GM21529 (cell line): ENCODE measurements around the gene CCRL2.

Experiments used
- ATAC-seq: cut with Tn5 transposase; IDR thresholded peaks from one replicate; pipeline ENCODE4 v1.9.1; 2021; ENCODE audit not compliant: unreplicated experiment

The CCRL2 gene

DNA sequence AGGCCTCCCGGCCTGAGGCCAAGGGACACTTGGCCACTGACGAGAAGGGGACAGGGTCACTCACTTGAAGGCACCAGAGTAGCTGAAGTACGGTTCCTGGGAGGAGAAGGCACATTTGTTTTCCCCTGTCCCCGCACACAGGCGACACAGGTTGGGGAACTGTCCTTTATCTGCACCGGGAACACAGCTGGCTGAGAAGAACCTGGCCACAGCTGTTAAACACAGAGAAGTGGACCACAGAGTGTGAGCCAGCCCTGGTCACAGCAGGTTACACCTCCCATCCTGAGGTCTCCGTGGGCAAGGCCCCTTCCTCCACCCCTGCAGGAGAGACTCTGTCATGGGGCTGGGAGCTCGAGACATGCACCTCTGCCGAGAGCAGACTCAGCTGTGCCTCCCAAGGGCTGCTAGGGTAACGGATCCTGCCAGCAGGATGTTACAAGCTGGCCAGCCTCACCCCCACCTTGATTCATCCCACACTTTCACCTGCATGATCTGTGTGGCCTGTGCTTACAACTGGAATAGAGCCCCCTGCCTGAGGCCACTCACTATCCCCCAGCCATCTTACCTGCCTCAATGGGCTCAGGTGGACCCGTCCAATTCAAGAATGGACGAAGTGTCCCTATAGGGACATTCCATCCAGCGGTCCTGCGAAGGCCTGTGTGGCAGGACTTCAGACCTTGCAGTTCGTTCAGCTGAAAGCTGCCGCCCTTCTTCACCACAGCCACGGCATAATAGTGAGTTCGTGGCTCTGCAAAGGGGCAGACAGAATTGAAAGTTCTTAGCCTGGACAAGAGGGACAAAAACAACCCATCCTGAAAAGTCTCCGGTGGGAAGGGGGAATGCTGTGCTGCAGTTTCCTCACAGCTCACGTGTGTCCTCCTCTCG, 48.4 kb downstream of the CCRL2 start:
- ATAC-seq: no peak

DNA sequence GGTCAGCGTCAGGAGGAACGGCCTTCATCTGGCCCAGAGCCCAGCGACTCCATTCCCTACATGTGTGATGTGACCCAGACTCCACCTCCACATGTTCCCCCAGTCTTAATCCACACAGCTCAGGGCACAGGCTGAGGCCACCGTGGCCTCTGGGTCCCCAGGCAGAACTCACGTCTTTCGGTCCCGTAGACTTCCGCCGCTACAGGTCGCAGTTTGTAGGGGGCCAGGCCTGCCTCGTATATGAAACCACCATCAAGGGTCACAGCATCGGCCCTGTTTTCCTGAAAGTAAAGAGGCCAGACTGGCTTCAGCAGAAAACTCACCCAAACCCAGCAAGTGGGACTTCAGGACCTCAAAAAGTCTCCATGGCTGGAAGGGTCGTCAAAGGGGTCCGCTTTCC, 49.1 kb downstream of the CCRL2 start:
- ATAC-seq: no peak
